OCI-M2 (cell line): ENCODE measurements around the gene SCIMP.
"Not testable (repeated sequence)": the region's sequence is repeated elsewhere in the genome, so short reads cannot be mapped to it uniquely, and the experiment has no call there.

Experiments
- DNase-seq: peaks from one replicate; lab custom pipeline; 2025; ENCODE audit not compliant: unreplicated experiment; lab: John Stamatoyannopoulos, UW

Gene SCIMP

GRCh38 chr17:5234645-5235576 is at the start of gene SCIMP:
SCIMP (minus strand) TSS chr17:5234860; CDS start chr17:5234755, 105 bp downstream.
- DNase-seq = no peak

DNA sequence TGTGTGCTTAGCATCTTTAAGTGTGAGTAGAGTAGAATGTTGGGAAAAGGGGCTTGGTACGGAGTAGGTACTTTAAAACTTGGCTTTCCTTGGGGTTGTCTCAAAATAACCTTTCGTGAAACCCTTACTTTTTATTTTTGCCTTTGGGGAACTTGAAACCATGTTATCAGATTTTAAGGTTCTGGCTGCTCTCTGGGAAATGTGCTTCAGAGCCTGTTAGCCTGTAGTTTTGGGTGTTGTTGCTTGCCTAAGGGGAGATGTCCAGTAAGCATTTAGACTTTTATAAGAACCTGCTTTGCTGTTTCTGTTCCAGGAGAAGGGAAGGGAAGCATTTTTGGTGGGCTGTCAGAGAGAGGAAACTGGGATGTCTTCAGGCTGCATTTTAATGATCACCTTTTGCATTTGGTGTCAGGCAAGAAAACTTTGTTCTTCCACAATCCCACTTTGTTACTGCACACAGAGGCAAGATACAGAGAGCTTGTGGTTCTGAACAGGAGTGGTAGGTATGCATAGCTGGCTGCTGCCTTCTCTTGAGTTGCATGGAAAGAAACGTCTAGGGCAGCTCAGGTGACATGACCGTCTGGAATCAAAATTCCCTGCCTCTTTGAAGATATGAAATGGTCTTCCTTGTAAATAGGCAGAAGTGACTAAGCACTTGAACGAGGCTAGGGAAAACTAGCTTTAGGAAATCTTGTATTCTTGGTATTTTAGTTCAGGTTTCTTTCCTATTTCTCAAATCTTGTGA is 49.1 kb upstream of the SCIMP start:
- no peak for DNase-seq

DNA sequence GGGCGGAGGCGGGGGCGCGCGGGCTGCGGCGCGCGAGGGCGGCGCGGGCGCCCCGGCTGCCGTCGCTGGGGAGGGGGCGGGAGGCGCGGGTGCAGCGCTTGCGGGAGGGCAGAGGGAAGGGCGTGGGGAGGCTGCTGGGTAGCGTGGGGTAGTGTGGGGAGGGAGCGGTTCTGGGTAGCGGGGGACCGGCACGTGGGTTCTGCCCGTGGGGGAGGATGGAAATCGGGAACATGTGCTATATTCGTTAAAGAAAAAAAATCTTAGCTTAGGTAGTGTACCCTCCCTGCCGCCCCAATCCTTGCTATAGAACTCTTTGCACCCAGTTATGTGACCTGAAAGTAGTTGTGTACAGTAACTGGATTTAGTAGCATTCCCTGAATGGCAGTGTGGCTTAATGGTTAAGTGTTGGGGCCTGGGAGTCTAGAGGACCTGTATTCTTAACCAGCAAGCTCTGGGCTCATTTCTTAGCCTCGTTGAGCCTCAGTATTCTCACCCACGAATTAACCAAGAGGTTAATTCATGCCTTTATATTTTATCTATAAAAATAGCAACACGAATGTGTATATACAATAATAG is 48.1 kb upstream of the SCIMP start:
- DNase-seq = no peak

GRCh38 chr17:5281814-5282641 is 47.4 kb upstream of the SCIMP start, which contains the start of gene RABEP1:
RABEP1 (plus strand) TSS chr17:5282284; CDS start chr17:5282487, 203 bp downstream.
- DNase-seq = no peak

DNA sequence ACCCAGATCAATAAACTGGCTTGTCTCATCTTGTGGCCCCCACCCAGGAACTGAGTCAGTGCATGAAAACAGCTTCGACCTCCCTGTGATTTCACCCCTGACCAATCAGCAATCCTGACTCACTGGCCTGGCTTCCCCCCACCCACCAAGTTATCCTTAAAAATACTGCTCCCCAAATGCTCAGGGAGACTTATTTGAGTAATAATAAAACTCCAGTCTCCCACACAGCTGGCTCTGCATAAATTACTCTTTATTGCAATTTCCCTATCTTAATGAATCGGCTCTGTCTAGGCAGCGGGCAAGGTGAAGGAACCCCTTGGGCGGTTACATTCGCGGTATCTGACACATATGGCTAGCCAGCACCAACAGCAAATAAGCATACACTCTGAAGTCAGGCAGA is 37.7 kb upstream of the SCIMP start:
- no peak for DNase-seq

GRCh38 chr17:5269241-5269960 is 34.7 kb upstream of the SCIMP start:
- DNase-seq = no peak

DNA sequence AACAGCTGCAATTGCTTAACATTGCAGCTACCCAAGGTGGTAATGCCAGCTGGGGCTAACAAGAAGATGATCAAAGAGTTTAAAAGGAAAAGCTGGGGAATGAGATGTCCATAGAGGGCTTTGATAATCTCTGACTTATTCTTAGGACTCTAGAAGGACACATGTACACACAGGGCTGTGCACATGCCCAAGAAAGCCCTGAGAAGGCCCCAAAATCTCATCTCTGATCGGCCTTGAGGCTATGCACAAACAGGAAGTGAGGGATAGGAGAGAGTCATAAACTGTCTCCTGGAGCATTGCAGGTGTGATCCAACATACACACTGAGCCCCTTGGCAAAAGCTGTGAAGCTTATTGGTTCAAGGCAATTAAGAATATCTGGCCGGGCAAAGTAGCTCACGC is 30.2 kb upstream of the SCIMP start:
- no peak for DNase-seq

GRCh38 chr17:5263441-5263840 is 28.8 kb upstream of the SCIMP start:
- no peak for DNase-seq

- no peak for DNase-seq
Observed at GRCh38 chr17:5262416-5262991, 27.8 kb upstream of the SCIMP start.

GRCh38 chr17:5260542-5260941 is 25.9 kb upstream of the SCIMP start:
- no peak for DNase-seq

DNA sequence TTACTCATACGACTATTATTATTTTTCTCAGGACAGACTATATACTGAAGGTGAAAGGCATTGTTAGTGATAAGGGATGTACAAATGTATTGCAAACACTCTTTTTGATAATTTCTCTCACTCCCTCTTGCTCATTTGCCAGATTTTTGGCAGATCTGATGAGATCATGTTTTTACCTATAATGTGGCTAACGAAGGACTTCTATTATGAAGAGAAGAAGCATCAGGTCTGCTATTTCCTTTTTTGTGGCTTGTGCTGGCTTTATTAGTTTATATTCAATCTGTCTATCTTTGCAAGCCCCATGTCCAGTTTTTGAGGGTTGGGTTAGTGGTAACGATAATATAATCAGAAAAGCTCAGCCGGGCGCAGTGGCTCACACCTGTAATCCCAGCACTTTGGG is 22.5 kb upstream of the SCIMP start:
- DNase-seq = no peak

DNA sequence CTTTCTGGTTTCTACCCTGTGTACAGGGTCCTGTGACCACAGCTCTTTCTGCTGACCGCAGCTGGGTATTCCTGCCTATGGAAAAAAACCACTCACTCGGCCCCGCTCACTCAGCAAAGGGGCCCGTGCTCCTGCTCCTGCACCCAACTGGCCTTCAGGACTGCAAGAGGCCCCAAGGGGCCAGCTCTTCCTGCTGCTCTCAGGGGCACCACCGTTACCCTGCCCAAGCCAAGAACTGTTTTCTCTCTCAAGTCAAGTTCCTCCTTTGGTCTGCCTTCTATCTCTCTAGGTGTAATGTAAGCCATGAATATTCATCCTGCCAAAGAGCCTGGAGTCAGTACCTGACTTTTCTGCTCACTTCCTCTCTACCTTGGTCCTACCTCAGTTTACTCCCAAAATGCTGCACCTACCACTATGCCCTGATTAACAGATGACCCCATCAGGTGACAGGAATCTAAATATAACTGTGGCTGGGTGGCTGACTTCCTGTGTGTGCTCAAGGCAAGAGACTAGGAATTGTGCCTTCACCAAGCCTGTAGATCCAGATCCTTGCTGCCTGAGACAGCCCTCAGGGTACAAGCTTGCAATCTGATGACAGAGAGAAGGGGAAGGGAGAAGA is 20.4 kb upstream of the SCIMP start:
- DNase-seq = no peak

- DNase-seq = no peak
Observed at GRCh38 chr17:5254414-5254813, 19.8 kb upstream of the SCIMP start.

DNA sequence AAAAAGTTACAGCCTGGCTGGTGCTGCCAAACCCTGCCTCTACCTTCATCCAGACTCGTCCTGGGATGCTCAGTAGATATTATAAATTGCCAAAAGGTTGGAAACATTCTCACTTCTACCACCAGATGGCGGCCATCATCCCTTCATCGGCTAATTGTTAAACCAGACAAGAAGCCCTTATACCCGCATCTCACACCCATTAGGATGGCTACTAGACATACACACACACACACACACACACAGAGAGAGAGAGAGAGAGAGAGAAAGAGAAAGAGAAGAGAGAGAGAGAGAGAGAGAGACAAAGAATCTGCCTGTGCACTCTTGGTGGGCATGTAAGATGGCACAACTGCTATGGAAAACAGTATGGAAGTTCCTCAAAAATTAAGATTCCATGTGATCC is 15.0 kb upstream of the SCIMP start:
- no peak for DNase-seq

DNA sequence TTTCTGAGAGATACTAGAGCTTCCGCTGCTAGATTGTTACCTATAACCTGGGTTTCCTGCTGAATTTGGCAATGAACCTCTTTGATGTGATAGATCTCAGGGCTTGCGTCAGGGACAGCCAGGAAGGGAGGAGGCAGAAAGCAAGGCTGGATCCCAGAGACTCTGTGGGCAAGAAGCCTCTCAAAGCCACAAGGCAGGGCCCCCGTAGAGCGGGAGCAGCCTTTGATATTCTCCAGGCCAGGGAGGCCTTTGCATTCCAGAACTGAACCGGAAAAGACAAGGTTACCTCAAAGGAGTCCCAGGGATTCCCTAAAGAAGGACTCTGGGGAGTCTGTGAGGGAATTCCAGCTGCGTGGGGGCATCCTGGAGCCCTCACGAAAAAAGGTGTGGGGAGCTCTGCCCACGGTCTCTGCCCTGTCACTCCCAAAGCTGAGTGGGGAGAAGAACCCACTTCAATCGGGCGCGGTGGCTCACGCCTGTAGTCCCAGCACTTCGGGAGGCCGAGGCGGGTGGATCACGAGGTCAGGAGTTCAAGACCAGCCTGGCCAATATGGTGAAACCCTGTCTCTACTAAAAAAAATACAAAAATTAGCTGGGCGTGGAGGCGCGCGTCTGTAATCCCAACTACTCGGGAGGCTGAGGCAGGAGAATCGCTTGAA is 14.3 kb upstream of the SCIMP start:
- no peak for DNase-seq

DNA sequence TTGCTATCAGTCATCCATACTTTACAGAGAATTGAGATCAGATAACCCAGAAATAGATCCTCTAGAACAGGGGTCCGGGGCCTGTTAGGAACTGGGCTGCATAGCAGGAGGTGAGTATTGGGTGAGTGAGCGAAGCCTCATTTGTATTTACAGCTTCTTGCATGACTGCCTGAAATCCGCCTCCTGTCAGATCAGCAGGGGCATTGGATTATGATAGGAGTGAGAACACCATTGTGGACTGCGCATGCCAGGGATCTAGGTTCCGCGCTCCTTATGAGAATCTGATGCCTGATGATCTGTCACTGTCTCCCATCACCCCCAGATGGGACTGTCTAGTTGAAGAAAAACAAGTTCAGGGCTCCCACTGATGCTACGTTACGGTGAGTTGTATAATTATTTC is 13.0 kb upstream of the SCIMP start:
- DNase-seq = no peak

DNA sequence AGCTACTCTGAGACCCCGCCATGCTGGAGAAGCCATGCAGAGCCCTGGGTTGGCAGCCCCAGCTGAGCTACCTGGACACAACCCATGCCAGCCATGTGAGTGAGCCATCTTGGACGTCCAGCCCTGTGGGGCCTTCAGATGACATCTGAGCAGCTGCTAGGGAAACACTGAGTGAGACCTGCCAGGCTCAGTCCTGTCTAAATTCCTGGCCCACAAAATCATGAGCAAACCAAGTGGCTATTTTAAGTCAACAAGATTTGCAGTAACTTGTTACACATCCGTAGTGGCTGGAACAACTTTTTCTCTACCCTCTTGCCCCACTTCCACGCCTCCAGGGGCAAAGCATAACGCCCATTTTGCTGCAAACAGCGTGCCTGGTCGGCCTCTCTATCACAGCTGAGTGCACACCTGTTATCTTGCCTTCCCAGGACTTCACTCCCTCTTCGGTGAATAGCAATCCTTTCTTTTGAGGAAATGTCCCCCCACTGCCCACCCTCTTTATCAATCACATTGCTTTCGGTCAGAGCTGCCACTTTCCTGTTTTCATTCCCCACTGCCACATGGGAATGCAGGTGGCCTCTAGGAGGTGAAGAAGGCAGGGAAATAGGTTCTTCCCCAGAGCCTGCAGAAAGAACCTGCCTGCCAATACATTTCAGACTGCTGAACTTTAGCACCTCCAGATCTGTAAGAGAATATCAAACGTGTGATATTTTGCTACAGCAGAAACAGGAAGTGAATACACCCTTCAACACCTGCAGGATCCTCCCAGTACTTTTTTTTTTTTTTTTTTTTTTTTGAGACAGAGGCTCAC is 7.4 kb upstream of the SCIMP start:
- no peak for DNase-seq

DNA sequence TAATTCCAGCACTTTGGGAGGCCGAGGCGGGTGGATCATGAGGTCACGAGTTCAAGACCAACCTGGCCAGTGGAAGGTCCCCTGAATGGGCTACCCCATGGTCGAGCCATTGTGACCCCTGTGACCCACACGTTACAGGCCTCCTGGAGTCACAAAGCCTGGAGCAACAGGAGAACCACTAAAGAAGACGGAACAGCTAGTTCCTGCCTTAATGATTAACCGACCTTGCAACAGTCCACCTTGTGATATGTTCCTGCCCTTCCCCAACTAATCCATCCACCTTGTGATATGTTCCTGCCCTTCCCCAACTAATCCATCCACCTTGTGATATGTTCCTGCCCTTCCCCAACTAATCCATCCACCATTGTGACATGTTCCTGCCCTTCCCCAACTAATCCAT is 5.1 kb upstream of the SCIMP start:
- DNase-seq = not testable (repeated sequence)
